ENCODE measurements around the gene GPD2. TPM values are rescaled to one million over a fixed set of nuclear protein-coding genes. Genes with fewer than 3 reads are reported as not detected.
"Not testable (repeated sequence)": the region's sequence is repeated elsewhere in the genome, so short reads cannot be mapped to it uniquely, and the experiment has no call there.

GPD2 gene
- polyA plus RNA-seq, 12 donors = 10.4 to 23.5 (median 15.7) TPM; not detected in 1

DNA sequence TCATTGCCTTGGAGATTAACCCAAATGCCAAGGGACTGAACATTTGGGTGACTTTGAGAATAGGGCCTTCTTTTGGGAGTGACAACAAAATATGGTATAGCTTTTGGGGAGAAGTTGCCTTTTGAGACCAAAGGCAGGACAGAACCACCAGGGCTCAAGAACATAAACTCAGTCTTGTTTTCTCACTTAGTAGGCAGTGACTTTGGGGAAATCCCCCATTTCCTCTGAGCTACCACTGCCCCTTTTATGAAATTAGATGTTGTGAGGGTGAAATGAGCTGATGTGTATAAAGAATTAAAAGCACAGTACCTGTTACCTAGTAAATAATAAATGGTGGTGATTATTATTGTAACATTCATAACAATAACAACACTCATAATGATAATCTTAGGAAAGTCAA is 36.5 kb downstream of the GPD2 start:
- no peak for DNase-seq

- no peak for DNase-seq
Observed at GRCh38 chr2:156473445-156473844, 37.3 kb downstream of the GPD2 start.

- DNase-seq = no peak
Observed at GRCh38 chr2:156474401-156474800, 38.2 kb downstream of the GPD2 start.

GRCh38 chr2:156476021-156476849 is 40.1 kb downstream of the GPD2 start:
- no peak for DNase-seq

GRCh38 chr2:156476850-156477206 is 40.6 kb downstream of the GPD2 start:
- DNase-seq = no peak

GRCh38 chr2:156480376-156480775 is 44.2 kb downstream of the GPD2 start:
- DNase-seq = no peak

DNA sequence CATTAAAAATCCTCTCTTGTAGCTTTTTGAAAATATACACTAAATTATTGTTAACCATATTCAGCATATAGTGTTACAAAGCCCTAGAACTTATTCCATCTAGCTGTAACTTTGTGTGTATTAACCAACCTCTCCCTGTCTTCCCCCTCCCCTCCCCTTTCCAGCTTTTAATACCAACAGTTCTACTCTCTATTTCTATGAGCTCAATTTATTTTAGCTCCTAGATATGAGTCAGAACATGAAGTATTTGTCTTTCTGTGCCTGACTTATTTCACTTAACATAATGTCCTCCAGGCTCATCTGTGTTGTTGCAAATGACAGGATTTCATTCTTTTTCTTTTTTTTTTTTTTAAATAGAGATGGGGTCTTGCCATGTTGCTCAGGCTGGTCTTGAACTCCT is 45.1 kb downstream of the GPD2 start:
- DNase-seq = no peak

- no peak for DNase-seq
Observed at GRCh38 chr2:156483741-156484173, 47.6 kb downstream of the GPD2 start.

DNA sequence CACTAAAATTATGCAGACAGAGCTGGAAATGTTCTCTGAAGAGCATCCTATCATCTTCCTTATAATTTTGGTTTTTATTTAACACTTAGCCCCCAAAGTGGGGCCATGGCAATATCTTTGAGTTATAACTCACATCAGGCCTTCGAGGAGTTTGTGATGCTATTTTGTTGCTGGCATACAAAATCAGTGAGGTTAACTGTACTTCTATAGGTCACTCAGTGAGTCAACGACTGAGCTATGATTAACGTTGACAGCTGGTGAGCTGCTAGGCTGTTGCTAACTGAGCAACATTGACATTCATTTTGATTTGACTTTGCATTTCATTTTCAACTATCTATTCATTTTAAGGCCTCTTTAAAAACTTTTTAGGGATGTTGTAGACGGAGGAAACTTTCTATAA is 50.0 kb downstream of the GPD2 start:
- no peak for DNase-seq

DNA sequence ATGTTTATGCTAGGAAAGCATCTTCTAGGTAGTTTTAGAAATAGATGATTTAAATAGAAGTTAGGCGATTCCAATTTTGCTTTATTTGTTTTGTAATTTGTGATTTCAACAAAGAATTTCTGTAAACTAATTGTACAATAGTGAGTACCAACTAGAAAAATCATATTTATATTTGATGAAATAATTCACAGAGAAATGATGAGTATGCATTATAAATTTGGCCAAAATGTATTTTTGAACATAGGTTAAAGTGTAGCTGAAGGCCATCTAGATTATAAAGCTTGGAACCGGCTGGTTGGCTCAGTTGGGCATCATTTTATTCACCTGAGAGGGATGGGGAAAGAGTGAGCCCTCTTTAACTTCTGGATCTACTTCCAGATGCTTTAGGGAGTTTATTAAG is 50.4 kb downstream of the GPD2 start:
- no peak for DNase-seq

DNA sequence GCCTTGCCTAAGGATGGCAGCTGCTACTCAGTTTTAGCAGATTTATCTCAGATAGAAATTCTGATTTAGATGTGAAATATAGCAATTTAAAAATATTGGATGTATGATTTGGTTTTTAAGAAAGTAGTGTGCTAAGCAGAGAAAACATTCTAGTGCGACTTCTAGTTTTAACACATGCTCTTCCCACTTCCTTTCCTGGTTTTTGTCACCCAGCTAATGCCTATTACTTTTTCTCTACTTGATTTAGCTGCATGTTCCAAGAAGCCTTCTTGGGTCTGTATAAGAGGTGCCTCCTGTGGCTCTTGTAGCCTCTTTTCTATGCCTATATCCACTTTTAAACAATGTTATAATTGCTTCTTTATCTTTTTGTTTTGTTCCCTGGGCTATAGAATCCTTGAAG is 53.0 kb downstream of the GPD2 start:
- no peak for DNase-seq

DNA sequence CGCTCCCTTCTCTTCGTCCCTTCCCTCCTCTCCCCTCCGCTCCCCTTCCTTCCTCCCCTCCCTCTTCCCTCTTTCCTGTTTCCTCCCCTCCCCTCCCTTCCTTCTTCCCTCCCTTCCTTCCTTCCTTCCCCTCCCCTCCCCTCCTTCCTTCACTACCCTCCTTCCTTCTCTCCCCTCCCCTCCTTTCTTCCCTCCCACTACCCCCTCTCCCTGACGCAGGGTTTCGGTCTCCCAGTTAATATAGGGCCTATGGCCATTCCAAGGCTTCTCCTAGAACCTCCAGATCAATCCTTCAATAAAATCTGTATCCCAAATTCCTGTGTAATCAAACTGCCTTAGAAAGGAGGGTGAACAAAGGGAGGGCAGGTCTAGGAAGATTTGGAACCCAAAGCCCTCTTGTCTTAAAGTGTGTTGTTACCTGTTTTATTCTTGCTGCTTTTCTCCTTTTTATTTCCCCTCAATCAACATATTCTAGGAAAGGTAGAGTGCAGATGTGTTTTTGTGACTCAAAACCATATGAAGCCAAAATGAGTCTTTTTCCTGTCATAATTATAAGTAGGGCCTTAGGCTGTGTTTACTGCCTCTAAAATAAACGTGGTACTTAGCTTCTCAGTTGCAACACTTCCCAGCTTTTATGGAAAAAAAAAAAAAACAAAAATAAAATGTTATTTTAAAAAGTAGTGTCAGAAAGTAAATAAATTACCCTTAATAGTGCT is 53.7 kb downstream of the GPD2 start:
- no peak for DNase-seq

GRCh38 chr2:156490466-156490840 is 54.3 kb downstream of the GPD2 start:
- no peak for DNase-seq

- DNase-seq = no peak
Observed at GRCh38 chr2:156491176-156491575, 55.0 kb downstream of the GPD2 start.

- no peak for DNase-seq
Observed at GRCh38 chr2:156492979-156493378, 56.8 kb downstream of the GPD2 start.

DNA sequence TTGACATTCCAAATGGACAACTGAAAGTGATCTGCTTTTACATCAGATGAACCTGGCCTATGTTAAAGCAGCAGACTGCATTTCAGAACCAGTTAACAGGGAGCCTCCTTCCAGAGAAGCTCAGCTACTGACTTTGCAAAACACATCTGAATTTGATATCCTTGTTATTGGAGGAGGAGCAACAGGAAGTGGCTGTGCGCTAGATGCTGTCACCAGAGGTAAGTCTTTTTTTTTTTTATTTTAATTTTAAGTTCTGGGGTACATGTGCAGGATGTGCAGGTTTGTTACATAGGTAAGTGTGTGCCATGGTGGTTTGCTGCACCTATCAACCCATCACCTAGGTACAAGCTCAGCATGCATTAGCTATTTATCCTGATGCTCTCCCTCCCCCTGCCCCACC is 59.8 kb downstream of the GPD2 start:
- not testable (repeated sequence) for DNase-seq

- no peak for DNase-seq
Observed at GRCh38 chr2:156505696-156506095, 69.5 kb downstream of the GPD2 start.

DNA sequence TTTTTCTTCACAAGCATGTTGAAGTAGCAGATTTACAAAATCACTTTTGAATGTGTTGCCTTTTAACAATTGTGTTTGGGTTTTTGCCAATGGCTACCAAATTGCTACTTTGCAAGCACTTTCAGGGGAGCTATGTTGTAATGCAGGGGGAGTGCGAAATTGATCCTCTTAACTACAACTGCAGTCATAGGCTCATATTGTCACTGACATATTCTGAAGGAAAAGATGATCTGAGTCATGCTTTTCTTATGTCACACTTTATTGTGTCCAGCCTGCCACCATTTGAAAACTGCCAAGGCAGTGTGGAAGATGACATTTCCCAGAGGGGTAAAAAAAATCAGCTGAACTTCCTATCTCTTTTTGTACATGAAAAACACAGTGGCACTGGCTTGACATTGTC is 74.9 kb downstream of the GPD2 start:
- DNase-seq = no peak

DNA sequence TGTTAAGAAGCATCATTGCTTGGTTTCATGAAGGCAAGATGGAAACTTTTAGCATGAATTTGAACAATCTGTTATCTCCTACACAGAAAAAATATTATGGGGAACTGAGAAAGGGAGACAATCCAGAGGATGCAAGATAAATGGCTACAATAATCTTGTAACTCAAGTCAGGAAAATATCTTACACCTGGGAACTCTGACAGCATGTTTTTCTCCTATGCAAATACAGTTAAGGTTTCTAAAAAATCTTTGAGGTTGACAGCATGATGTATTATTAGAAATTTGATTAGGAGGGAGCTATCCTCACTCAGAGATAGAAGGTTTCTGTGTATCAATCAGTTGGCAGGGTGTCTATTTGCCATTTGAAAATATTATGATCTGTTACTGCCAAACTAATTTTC is 75.6 kb downstream of the GPD2 start:
- DNase-seq = no peak

- no peak for DNase-seq
Observed at GRCh38 chr2:156512451-156512850, 76.3 kb downstream of the GPD2 start.

GRCh38 chr2:156513219-156513618 is 77.0 kb downstream of the GPD2 start:
- DNase-seq = no peak

DNA sequence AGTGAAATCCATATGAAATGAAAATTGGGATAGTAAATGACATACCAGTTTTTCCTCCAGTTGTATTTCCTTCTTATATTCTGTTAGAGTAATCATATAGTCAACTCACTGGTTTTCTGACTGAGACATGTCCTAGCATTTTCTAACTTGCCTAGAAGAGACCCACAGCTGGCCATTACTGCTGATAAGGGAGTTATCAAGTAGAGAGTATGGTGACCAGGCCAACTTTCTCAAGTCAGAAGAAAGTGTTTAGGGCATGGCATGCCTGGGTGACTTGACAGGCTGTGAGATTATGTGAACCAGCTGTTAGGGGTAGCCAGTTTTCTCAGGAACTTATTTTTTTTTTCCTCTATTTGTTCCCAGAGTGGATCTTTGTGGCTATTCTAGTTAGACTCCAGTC is 81.2 kb downstream of the GPD2 start:
- no peak for DNase-seq

DNA sequence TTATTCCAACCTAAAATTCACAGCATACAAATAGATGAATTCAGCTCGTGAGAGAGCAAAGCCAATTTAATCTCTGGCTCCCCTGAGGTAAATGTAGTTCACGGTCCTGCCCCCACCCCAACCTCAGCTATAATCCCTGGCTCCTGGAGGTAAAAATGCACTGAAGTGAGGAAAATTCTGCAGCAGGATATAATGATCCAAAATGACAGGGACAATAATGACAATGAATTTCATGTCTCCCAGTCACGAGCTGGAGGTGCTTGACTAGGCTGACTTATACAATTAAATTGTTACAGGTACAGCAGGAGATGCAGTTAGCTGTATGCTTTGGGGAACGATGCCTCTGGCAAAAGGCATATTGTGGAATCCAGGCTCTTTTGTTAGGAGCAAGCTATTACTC is 82.0 kb downstream of the GPD2 start:
- no peak for DNase-seq
